ENCODE data around the gene PXDN.

PXDN gene

DNA sequence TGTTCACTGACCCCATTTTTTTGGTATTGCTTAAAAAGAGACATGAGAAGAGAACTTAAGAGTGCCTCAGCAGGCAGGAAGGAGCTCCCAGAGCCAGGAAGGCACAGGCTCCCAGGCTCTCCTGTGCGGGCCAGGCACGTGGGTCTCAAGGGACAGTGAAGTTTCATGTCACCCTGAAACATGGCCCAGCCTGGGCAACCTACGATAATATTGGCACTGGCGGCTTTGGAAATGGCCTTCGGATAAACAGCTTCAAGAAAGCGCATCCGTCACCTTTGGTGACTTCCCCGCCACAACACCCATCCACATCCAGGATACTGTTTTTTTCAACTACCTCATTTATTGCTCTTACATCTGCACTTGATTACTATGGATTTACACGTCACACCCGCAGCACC lies 30.5 kb downstream of the PXDN start (continued):
- TF ChIP-seq, protein P1, sequence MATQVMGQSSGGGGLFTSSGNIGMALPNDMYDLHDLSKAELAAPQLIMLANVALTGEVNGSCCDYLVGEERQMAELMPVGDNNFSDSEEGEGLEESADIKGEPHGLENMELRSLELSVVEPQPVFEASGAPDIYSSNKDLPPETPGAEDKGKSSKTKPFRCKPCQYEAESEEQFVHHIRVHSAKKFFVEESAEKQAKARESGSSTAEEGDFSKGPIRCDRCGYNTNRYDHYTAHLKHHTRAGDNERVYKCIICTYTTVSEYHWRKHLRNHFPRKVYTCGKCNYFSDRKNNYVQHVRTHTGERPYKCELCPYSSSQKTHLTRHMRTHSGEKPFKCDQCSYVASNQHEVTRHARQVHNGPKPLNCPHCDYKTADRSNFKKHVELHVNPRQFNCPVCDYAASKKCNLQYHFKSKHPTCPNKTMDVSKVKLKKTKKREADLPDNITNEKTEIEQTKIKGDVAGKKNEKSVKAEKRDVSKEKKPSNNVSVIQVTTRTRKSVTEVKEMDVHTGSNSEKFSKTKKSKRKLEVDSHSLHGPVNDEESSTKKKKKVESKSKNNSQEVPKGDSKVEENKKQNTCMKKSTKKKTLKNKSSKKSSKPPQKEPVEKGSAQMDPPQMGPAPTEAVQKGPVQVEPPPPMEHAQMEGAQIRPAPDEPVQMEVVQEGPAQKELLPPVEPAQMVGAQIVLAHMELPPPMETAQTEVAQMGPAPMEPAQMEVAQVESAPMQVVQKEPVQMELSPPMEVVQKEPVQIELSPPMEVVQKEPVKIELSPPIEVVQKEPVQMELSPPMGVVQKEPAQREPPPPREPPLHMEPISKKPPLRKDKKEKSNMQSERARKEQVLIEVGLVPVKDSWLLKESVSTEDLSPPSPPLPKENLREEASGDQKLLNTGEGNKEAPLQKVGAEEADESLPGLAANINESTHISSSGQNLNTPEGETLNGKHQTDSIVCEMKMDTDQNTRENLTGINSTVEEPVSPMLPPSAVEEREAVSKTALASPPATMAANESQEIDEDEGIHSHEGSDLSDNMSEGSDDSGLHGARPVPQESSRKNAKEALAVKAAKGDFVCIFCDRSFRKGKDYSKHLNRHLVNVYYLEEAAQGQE (tag by site-specific recombination; IDR thresholded peaks at IDR 0.05): no peak
- TF ChIP-seq ZNF132 (tag by site-specific recombination; IDR thresholded peaks at IDR 0.05; ENCODE audit: borderline replicate concordance) (no peak), ZNF501 (tag by site-specific recombination; IDR thresholded peaks at IDR 0.05) (no peak), ZNF112 (tag by site-specific recombination; IDR thresholded peaks at IDR 0.05) (no peak), SP7 (tag by site-specific recombination; IDR thresholded peaks at IDR 0.05) (no peak)

DNA sequence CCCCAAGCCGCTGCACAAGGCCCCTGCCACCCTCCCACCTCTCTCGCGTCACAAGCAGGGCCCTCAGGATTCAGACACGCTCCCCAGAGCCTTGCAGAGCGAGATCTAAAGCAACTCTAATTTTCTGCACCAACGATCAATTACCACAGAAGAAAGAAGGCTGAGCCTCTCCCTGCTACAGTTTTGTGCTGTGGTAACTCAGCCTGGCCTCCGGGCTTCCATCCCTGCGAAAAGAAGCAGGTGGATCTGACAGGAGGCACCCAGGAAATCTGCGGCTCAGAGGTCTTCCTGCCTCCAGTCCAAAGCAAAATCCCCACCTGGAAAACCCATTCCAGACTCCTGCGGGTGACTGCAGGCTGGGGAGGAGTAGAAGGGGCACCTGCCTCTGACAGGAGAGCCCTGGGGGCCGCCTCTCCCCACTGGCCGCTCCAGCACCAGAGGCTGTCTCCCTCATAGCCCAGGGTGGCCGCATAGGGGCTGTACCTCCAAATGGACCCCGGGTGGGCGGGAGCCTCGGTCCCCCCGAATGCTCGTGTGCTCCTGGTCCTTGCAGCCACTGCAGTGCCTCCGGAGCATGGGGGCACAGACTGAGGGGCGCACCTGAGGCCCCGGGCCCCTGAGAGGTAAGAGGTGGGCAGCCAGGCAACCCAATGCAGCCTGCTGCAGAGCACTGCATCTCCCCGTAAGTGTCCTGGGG lies 31.0 kb downstream of the PXDN start:
- Histone ChIP-seq H3K4me3 (ENCODE audit: low read depth, low read length) (no peak overlapping the region), H3K9me3 (ENCODE audit: control insufficient read depth, insufficient read depth, low read depth, low read length) (no peaks in the 10 kb centered on the region), H3K36me3 (ENCODE audit: control insufficient read depth in 2 of 2, insufficient read depth in 1 of 2, low read length in 2 of 2) (no peaks in the 10 kb centered on the region), H3K27ac (ENCODE audit: extremely low read depth, low read depth, low read length) (no peak overlapping the region), H3K4me1 (ENCODE audit: control insufficient read depth, insufficient read depth, low read length) (0 out of 2 replicates have a peak, but pooled peaks cover 3% of the 10 kb centered on the region)
- CTCF ChIA-PET: no interaction called here
- POLR2A ChIA-PET: no interaction called here
- TF ChIP-seq SCRT1 (tag by site-specific recombination; IDR thresholded peaks at IDR 0.05; ENCODE audit: borderline replicate concordance): no peak
- TF ChIP-seq, protein P2, sequence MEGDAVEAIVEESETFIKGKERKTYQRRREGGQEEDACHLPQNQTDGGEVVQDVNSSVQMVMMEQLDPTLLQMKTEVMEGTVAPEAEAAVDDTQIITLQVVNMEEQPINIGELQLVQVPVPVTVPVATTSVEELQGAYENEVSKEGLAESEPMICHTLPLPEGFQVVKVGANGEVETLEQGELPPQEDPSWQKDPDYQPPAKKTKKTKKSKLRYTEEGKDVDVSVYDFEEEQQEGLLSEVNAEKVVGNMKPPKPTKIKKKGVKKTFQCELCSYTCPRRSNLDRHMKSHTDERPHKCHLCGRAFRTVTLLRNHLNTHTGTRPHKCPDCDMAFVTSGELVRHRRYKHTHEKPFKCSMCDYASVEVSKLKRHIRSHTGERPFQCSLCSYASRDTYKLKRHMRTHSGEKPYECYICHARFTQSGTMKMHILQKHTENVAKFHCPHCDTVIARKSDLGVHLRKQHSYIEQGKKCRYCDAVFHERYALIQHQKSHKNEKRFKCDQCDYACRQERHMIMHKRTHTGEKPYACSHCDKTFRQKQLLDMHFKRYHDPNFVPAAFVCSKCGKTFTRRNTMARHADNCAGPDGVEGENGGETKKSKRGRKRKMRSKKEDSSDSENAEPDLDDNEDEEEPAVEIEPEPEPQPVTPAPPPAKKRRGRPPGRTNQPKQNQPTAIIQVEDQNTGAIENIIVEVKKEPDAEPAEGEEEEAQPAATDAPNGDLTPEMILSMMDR (tag by site-specific recombination; IDR thresholded peaks at IDR 0.05): no peak
- TF ChIP-seq TRIM28 (IDR thresholded peaks at IDR 0.05; ENCODE audit: borderline replicate concordance, low read length): no peak
- TF ChIP-seq, protein P3, sequence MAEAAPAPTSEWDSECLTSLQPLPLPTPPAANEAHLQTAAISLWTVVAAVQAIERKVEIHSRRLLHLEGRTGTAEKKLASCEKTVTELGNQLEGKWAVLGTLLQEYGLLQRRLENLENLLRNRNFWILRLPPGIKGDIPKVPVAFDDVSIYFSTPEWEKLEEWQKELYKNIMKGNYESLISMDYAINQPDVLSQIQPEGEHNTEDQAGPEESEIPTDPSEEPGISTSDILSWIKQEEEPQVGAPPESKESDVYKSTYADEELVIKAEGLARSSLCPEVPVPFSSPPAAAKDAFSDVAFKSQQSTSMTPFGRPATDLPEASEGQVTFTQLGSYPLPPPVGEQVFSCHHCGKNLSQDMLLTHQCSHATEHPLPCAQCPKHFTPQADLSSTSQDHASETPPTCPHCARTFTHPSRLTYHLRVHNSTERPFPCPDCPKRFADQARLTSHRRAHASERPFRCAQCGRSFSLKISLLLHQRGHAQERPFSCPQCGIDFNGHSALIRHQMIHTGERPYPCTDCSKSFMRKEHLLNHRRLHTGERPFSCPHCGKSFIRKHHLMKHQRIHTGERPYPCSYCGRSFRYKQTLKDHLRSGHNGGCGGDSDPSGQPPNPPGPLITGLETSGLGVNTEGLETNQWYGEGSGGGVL (tag by site-specific recombination; IDR thresholded peaks at IDR 0.05): no peak
- TF ChIP-seq, protein P4, sequence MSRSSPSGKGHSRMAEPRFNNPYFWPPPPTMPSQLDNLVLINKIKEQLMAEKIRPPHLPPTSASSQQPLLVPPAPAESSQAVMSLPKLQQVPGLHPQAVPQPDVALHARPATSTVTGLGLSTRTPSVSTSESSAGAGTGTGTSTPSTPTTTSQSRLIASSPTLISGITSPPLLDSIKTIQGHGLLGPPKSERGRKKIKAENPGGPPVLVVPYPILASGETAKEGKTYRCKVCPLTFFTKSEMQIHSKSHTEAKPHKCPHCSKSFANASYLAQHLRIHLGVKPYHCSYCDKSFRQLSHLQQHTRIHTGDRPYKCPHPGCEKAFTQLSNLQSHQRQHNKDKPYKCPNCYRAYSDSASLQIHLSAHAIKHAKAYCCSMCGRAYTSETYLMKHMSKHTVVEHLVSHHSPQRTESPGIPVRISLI (tag by site-specific recombination; IDR thresholded peaks at IDR 0.05): no peak
- TF ChIP-seq ZNF621 (tag by site-specific recombination; IDR thresholded peaks at IDR 0.05): no peak
- TF ChIP-seq ZNF16 (tag by site-specific recombination; IDR thresholded peaks at IDR 0.05; ENCODE audit: low read depth): no peak
- TF ChIP-seq ZNF311 (tag by site-specific recombination; IDR thresholded peaks at IDR 0.05; ENCODE audit: borderline replicate concordance): no peak
- TF ChIP-seq ZNF302 (tag by site-specific recombination; IDR thresholded peaks at IDR 0.05; ENCODE audit: low read depth): no peak
- no peak for TF ChIP-seq ZNF114 (tag by site-specific recombination; IDR thresholded peaks at IDR 0.05)
- TF ChIP-seq GLI4 (tag by site-specific recombination; IDR thresholded peaks at IDR 0.05): no peak

All from HEK293 (cell line).